ENCODE data around the gene PVALEF.

PVALEF gene

DNA sequence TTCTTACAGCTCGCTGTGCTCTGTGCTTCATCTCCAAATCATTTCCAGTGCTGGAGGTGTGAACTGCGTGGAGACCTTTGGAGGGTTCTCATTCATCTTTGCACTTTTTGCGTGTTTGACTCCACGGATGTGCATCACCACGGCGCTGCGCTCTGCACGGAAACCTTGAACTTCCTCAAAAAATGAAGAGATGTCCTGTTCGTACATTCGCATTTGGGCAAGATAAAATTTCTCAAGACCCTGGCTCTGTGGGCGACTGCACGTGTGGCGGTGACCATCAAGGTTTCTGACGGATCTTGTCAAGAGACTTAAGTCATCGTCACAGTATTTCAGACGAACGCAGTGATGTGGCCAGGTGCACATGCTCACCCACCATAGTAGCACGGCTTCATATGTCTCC, 10.3 kb upstream of the PVALEF start:
- no peaks in the 10 kb centered on the region for H3K4me1 ChIP-seq (ENCODE audit: low read length)
- H3K4me3 ChIP-seq (ENCODE audit: low read length) = no peak overlapping the region
- H3K27me3 ChIP-seq (ENCODE audit: low read depth, low read length) = peaks cover 12% of the 10 kb centered on the region
- TF ChIP-seq, protein P1, sequence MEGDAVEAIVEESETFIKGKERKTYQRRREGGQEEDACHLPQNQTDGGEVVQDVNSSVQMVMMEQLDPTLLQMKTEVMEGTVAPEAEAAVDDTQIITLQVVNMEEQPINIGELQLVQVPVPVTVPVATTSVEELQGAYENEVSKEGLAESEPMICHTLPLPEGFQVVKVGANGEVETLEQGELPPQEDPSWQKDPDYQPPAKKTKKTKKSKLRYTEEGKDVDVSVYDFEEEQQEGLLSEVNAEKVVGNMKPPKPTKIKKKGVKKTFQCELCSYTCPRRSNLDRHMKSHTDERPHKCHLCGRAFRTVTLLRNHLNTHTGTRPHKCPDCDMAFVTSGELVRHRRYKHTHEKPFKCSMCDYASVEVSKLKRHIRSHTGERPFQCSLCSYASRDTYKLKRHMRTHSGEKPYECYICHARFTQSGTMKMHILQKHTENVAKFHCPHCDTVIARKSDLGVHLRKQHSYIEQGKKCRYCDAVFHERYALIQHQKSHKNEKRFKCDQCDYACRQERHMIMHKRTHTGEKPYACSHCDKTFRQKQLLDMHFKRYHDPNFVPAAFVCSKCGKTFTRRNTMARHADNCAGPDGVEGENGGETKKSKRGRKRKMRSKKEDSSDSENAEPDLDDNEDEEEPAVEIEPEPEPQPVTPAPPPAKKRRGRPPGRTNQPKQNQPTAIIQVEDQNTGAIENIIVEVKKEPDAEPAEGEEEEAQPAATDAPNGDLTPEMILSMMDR (IDR thresholded peaks at IDR 0.05; ENCODE audit: low read depth, low read length) = no peak
- TF ChIP-seq EZH2phosphoT487 (IDR thresholded peaks at IDR 0.05; ENCODE audit: low read depth) = no peak
- no peak overlapping the region for H3K4me2 ChIP-seq (ENCODE audit: low read length)
- no peaks in the 10 kb centered on the region for H3K79me2 ChIP-seq (ENCODE audit: low read length)
- H2AFZ ChIP-seq (ENCODE audit: low read depth, low read length) = no peak overlapping the region
- no peaks in the 10 kb centered on the region for H3K9me3 ChIP-seq (ENCODE audit: insufficient read depth, low read length)
- no peak overlapping the region for H3K9ac ChIP-seq (ENCODE audit: low read length)
- no peaks in the 10 kb centered on the region for H3K36me3 ChIP-seq (replicated peaks; ENCODE audit: low read depth, low read length)
- H3K27ac ChIP-seq (ENCODE audit: low read length) = no peak overlapping the region
- no peaks in the 10 kb centered on the region for H4K20me1 ChIP-seq (ENCODE audit: insufficient read depth, low read length)

DNA sequence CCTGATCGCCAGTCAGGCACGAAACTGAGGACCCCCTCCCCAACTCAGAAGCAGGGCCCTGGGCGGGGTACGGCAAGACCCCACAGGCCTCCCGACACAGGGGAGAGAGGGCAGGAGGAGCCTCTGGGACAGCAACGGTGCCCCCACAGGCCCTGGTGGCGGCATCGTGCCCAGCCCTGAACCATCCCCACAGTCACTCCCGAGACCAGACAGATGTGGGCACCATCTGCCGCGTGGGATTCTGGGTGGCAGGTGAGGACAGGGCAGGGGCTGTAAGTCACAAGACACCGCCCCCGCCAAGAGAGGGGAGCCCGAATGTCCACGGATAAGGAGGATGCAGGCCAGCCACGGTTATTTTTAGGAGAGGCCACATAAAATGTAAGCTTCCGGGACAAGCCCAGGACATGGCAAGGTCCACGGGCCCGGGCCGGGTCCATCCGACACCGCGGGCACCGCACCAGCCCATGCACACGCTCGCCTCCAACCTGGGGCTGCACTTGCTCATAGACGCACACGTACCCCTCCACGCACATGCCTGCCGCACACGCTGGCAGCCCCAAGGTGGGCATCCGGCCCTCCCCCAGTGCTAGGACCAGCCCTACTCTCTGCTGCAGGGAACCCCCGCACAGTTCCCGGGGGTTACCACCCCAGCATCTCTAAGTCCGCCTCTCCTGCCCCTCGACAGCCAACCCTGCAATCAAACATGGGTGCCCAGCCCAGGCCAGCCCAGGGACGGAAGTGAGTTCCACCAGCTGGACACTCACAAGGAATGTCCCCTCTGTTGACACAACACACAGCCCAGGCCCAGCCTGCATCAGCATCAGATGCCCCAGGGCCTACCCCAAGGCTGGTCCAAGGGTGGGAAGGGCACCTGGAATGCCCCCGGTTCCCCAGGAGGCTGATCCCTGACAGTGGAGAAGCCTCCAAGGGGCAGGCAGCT, 8.2 kb upstream of the PVALEF start:
- Histone ChIP-seq H2AFZ (ENCODE audit: low read depth, low read length) (no peak overlapping the region), H3K4me2 (ENCODE audit: low read length) (no peak overlapping the region)

DNA sequence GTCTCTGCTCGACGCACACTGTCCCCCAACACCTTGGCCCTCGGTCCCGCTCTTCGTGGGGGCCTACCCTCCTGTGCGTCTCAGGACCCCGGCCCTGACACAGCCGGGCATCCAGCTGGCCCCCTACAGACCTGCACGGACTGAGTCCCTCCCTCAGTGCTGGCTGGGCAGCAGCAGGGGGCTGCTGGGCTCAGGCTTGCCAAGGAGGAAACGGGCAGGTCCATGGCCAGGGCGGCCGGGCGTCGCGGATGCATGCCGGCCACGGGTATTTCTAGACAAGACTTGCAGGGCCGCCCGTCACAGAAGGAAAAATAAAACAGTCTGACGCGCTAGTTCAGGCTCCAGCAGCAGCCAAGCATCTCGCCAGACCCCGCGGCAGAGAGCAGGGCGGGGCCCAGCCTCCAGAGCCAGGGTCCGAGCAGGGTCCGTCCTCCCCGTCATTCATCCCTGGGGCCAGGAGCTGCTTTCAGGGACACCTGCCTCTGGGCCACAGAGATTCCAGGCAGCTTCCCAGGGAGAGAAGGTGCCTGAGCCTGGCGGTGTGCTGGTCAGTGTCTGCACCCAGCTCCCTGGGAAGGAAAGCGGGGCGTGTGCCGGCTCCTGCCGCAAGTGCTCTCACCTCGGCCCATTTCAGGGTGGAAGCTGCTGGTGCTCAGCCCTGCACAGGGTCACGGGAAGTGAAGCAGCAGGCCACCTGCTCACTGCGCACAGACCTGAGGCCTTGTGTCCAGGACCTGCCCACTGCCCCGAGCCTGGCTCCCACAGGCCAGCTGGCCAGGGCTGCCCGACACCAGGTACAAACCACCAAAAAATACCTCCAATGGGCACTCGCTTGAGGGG, 7.2 kb upstream of the PVALEF start:
- TF ChIP-seq EZH2phosphoT487 (IDR thresholded peaks at IDR 0.05; ENCODE audit: low read depth) = no peak
- TF ChIP-seq, protein P1 (IDR thresholded peaks at IDR 0.05; ENCODE audit: low read depth, low read length) = no peak
- Histone ChIP-seq H3K79me2 (ENCODE audit: low read length) (no peaks in the 10 kb centered on the region), H3K4me2 (ENCODE audit: low read length) (no peak overlapping the region), H3K4me3 (ENCODE audit: low read length) (no peak overlapping the region), H3K36me3 (replicated peaks; ENCODE audit: low read depth, low read length) (no peaks in the 10 kb centered on the region), H3K27me3 (ENCODE audit: low read depth, low read length) (peaks cover 5% of the 10 kb centered on the region; the same call in 1 of the 2 replicates), H3K27ac (ENCODE audit: low read length) (no peak overlapping the region), H3K9me3 (ENCODE audit: insufficient read depth, low read length) (no peaks in the 10 kb centered on the region), H3K9ac (ENCODE audit: low read length) (no peak overlapping the region), H2AFZ (ENCODE audit: low read depth, low read length) (no peak overlapping the region), H3K4me1 (ENCODE audit: low read length) (no peaks in the 10 kb centered on the region), H4K20me1 (ENCODE audit: insufficient read depth, low read length) (no peaks in the 10 kb centered on the region)

More for the DNA sequence above, 8.2 kb upstream of the PVALEF start:
- H4K20me1 ChIP-seq (ENCODE audit: insufficient read depth, low read length) = no peaks in the 10 kb centered on the region
- H3K4me3 ChIP-seq (ENCODE audit: low read length) = no peak overlapping the region
- no peak overlapping the region for H3K9ac ChIP-seq (ENCODE audit: low read length)
- no peaks in the 10 kb centered on the region for H3K4me1 ChIP-seq (ENCODE audit: low read length)
- no peaks in the 10 kb centered on the region for H3K79me2 ChIP-seq (ENCODE audit: low read length)
- no peak for TF ChIP-seq EZH2phosphoT487 (IDR thresholded peaks at IDR 0.05; ENCODE audit: low read depth)
- TF ChIP-seq, protein P1 (IDR thresholded peaks at IDR 0.05; ENCODE audit: low read depth, low read length) = no peak
- H3K36me3 ChIP-seq (replicated peaks; ENCODE audit: low read depth, low read length) = no peaks in the 10 kb centered on the region
- H3K27ac ChIP-seq (ENCODE audit: low read length) = no peak overlapping the region
- H3K9me3 ChIP-seq (ENCODE audit: insufficient read depth, low read length) = no peaks in the 10 kb centered on the region
- peaks cover 12% of the 10 kb centered on the region for H3K27me3 ChIP-seq (ENCODE audit: low read depth, low read length)
